ENCODE measurements around the gene KLHL40.

The KLHL40 gene

DNA sequence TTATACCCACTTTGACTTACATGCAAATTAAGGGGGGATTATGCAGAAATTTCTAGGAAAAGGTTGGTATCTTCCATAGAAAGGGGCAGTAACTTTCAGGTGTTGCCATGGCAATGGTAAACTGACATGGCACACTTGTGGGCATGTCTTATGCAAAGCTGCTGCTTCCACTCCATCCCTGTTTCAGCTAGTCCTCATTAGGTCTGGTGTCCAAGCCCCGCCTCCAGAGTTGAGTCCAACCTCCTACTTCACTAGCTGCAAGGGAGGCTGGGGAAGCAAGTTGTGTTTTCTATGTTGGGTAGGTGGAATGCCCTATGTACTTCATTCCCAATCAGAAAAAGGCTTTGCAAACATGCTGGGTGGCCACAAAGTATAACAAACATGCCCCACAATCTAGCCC, 14.7 kb upstream of the KLHL40 start:
- TF ChIP-seq, protein P1, sequence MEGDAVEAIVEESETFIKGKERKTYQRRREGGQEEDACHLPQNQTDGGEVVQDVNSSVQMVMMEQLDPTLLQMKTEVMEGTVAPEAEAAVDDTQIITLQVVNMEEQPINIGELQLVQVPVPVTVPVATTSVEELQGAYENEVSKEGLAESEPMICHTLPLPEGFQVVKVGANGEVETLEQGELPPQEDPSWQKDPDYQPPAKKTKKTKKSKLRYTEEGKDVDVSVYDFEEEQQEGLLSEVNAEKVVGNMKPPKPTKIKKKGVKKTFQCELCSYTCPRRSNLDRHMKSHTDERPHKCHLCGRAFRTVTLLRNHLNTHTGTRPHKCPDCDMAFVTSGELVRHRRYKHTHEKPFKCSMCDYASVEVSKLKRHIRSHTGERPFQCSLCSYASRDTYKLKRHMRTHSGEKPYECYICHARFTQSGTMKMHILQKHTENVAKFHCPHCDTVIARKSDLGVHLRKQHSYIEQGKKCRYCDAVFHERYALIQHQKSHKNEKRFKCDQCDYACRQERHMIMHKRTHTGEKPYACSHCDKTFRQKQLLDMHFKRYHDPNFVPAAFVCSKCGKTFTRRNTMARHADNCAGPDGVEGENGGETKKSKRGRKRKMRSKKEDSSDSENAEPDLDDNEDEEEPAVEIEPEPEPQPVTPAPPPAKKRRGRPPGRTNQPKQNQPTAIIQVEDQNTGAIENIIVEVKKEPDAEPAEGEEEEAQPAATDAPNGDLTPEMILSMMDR (IDR thresholded peaks at IDR 0.05; ENCODE audit: borderline replicate concordance, insufficient read depth, low read depth, low read length), result no peak

DNA sequence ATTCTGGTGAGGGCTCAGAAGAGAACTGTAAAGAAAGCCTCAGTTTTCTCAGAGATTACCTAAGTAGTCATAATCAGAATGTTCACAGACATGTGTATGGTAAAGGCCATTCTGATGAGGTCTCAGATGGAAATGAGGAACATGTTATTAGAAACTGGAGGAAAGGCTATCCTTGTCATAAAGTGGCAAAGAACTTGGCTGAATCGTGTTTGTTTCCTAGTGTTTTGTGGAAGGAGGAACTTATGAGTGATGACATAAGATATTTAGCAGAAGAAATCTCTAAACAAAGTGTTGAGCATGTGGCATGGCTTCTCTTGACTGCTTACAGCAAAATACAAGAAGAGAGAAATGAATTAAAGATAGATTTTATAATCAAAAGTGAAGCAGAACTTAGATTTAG, 12.8 kb upstream of the KLHL40 start:
- TF ChIP-seq, protein P1 (IDR thresholded peaks at IDR 0.05; ENCODE audit: borderline replicate concordance, insufficient read depth, low read depth, low read length), result no peak
- H3K4me3 ChIP-seq (ENCODE audit: low read depth, low read length), result no peak overlapping the region

More for the DNA sequence above, 14.7 kb upstream of the KLHL40 start:
- no peak overlapping the region for H3K4me3 ChIP-seq (ENCODE audit: low read depth, low read length)

DNA sequence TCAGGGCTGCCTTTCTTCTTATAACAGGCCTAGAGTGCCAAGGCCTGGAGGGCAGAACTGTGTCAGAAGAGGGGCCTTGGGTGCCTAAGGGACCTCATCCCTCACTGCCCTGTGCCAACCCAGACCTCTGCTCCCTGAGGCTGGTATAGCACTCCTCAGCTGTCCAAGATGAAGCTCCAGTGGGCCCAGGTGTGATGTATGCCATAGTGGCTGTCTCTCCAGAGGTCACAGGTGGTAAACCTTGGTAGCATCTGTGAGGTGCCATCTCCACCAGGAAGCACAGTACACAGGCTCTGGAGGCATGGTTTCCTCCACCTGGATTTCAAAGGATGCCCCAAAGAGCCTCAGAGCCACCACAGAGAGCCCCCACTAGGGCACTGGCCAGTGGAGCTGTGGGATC, 12.3 kb upstream of the KLHL40 start:
- TF ChIP-seq, protein P1 (IDR thresholded peaks at IDR 0.05; ENCODE audit: borderline replicate concordance, insufficient read depth, low read depth, low read length), result no peak
- H3K4me3 ChIP-seq (ENCODE audit: low read depth, low read length), result no peak overlapping the region

DNA sequence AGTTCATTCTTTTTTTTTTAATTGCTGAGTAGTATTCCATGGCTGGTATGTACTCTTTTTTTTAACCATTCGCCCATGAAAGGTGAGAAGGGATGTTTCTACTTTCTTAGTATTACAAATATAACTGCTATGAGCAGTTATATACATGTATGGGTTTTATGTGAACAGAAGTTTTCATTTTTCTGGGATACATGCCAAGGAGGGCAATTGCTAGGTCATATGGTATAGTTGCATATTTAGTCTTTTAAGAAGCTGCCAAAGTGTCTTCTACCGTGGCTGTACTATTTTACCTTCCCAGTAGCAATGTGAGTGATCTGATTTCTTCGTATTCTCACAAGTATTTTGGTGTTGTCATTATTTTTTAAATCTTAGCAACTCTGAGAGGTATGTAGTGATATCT, 11.2 kb upstream of the KLHL40 start:
- TF ChIP-seq, protein P1 (IDR thresholded peaks at IDR 0.05; ENCODE audit: borderline replicate concordance, insufficient read depth, low read depth, low read length), result no peak
- no peak overlapping the region for H3K4me3 ChIP-seq (ENCODE audit: low read depth, low read length)

DNA sequence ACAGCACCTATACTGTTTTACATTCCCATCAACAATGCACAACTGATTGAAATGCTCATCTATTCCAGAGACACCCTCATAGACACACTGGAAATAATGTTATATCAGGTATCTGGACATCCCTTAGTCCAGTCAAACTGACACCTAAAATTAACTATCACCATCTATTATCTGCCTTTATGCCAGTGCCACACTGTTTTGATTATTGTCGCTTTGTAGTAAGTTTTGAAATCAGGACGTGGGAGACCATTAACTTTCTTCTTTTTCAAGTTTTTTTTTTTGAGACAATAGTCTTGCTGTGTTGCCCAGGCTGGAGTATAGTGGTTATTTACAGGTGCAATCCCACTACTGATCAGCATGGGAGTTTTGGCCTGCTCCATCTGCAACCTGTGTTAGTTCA, 9.4 kb upstream of the KLHL40 start:
- no peak overlapping the region for H3K4me3 ChIP-seq (ENCODE audit: low read depth, low read length)
- TF ChIP-seq, protein P1 (IDR thresholded peaks at IDR 0.05; ENCODE audit: borderline replicate concordance, insufficient read depth, low read depth, low read length), result no peak

DNA sequence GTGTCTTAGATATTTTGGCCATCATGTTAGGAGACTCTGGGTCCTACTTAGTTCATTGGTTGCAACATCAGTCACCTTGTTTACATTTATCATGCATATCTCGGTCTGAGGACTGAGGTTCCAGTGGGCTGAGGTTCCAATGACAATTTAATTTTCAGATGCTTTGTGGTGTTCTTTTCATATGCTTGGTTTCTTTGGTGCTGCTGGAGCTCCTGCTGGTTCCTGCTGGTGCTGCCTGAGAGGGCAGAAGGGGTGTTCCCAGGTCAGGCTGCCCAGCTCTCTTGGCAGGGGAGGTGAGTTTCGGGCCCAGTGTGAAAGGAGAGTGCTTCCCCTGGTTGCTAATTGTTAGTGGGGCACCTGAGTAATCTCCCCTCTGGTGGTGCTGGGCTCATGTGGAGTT, 6.9 kb upstream of the KLHL40 start:
- TF ChIP-seq, protein P1 (IDR thresholded peaks at IDR 0.05; ENCODE audit: borderline replicate concordance, insufficient read depth, low read depth, low read length), result no peak
- no peak overlapping the region for H3K4me3 ChIP-seq (ENCODE audit: low read depth, low read length)

DNA sequence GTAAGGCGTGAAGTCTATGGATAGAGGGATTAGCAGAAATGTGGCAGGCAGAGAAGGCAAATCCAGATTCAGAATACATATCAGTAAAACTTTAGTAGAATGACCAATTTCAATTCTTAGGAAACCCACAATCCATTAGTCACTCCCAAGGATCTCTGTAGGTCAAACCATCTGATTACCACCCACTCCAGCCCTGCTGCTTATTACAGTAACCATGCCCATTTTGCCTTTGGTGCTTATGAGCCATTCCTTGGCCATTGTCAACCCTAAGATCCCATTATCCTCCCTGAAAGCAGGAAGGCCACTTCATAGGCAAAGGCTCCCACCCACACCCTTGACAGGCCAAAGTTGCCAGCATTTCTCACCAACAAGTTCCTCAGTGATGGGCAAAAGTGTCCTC, 5.1 kb upstream of the KLHL40 start:
- no peak overlapping the region for H3K4me3 ChIP-seq (ENCODE audit: low read depth, low read length)
- TF ChIP-seq, protein P1 (IDR thresholded peaks at IDR 0.05; ENCODE audit: borderline replicate concordance, insufficient read depth, low read depth, low read length), result no peak

Data from GM12875 (cell line).